Liver (tissue), 9 donors: ENCODE results near the gene TENM3. TPM values are rescaled to one million over a fixed set of nuclear protein-coding genes. Genes with fewer than 3 reads are reported as not detected.

Experiments used
- DNase-seq: peaks from one replicate; pipeline ENCODE4 v3.0.0-alpha.2; 2017; ENCODE audit warnings: low spot score
- H3K27ac ChIP-seq, 2 donors: one replicate each; pipeline ENCODE4 v1.7.0; 2013; ENCODE audit warnings: inconsistent platforms in 2 of 2, low read length in 2 of 2, control low read depth in 1 of 2, low read depth in 1 of 2, mild to moderate bottlenecking in 1 of 2
- H3K27me3 ChIP-seq, 4 donors: one replicate each; pipeline versions ENCODE4 v1.6.1 to v1.7.0; 2013; ENCODE audit warnings: low read length in 3 of 4, inconsistent platforms in 1 of 4, mild to moderate bottlenecking in 1 of 4, moderate library complexity in 1 of 4; ENCODE audit not compliant: control insufficient read depth in 4 of 4, insufficient read depth in 4 of 4
- H3K36me3 ChIP-seq, 4 donors: one replicate each; pipeline versions ENCODE4 v1.6.1 to v1.7.0; 2013; ENCODE audit warnings: low read length in 3 of 4, mild to moderate bottlenecking in 3 of 4, low read depth in 1 of 4, moderate library complexity in 1 of 4; ENCODE audit not compliant: control insufficient read depth in 4 of 4, insufficient read depth in 3 of 4
- H3K4me1 ChIP-seq, 4 donors: one replicate each; pipeline versions ENCODE4 v1.6.1 to v1.7.0; 2013; ENCODE audit warnings: low read length in 3 of 4, mild to moderate bottlenecking in 3 of 4, moderate library complexity in 1 of 4; ENCODE audit not compliant: control insufficient read depth in 4 of 4, insufficient read depth in 4 of 4
- H3K4me3 ChIP-seq, 3 donors: one replicate each; pipeline versions ENCODE4 v1.6.1 to v1.7.0; 2013; ENCODE audit warnings: low read length in 3 of 3, control low read depth in 1 of 3, low read depth in 1 of 3, mild to moderate bottlenecking in 1 of 3
- H3K9ac ChIP-seq, 2 donors: one replicate each; pipeline ENCODE4 v1.7.0; 2013; ENCODE audit warnings: low read length in 2 of 2, mild to moderate bottlenecking in 2 of 2, moderate library complexity in 2 of 2, control low read depth in 1 of 2, low read depth in 1 of 2
- H3K9me3 ChIP-seq, 4 donors: one replicate each; pipeline versions ENCODE4 v1.6.1 to v1.7.0; 2013; ENCODE audit warnings: low read length in 3 of 4; ENCODE audit not compliant: control insufficient read depth in 4 of 4
- FOXA1 ChIP-seq: IDR thresholded peaks from 2 replicates; pipeline ENCODE4 v1.6.1; 2016; ENCODE audit warnings: antibody characterized with exemption
- GABPA ChIP-seq, 2 donors: IDR thresholded peaks in 1 of 2; conservative IDR thresholded peaks in 1 of 2; 2 replicates each; pipeline ENCODE4 v1.6.1; 2016; ENCODE audit warnings: antibody characterized with exemption in 2 of 2, mild to moderate bottlenecking in 1 of 2, moderate library complexity in 1 of 2
- HNF4A ChIP-seq, 2 donors: conservative IDR thresholded peaks; 2 replicates each; pipeline ENCODE4 v1.6.1; 2016; ENCODE audit warnings: antibody characterized with exemption in 2 of 2, mild to moderate bottlenecking in 2 of 2
- HNF4G ChIP-seq: IDR thresholded peaks from 2 replicates; pipeline ENCODE4 v1.6.1; 2016; ENCODE audit warnings: antibody characterized with exemption
- NR2F2 ChIP-seq: IDR thresholded peaks from 2 replicates; pipeline ENCODE4 v1.6.1; 2016; ENCODE audit warnings: antibody characterized with exemption
- RAD21 ChIP-seq, 2 donors: IDR thresholded peaks; 2 replicates each; pipeline ENCODE4 v1.6.1; 2016; ENCODE audit warnings: antibody characterized with exemption in 2 of 2, mild to moderate bottlenecking in 2 of 2
- RXRA ChIP-seq, 2 donors: IDR thresholded peaks; 2 replicates each; pipeline ENCODE4 v1.6.1; 2017 to 2018; ENCODE audit warnings: antibody characterized with exemption in 2 of 2, mild to moderate bottlenecking in 1 of 2
- SP1 ChIP-seq: IDR thresholded peaks from 2 replicates; pipeline ENCODE4 v1.6.1; 2018; ENCODE audit warnings: antibody characterized with exemption, mild to moderate bottlenecking
- TAF1 ChIP-seq: conservative IDR thresholded peaks from 2 replicates; pipeline ENCODE4 v1.6.1; 2016; ENCODE audit warnings: antibody characterized with exemption, mild to moderate bottlenecking
- YY1 ChIP-seq: IDR thresholded peaks from 2 replicates; pipeline ENCODE4 v1.6.1; 2016; ENCODE audit warnings: antibody characterized with exemption, mild to moderate bottlenecking
- WGBS: extraction: QIAGEN DNeasy Blood & Tissue Kit; methylation state at CpG from one replicate; pipeline ENCODE4 v1.1.7; 2013; 5-methylcytosine and 5-hydroxymethylcytosine counted together
- polyA plus RNA-seq, 2 donors: library from polyadenylated mRNA; stranded (reverse) in 1 of 2; unstranded in 1 of 2; fragments of 200-250 nt in 1 of 2; fragments of >200 nt in 1 of 2; fragmentation: Nextera tagmentation in 1 of 2; extraction: Ambion mirVana in 1 of 2; gene quantifications; one replicate each; pipeline versions ENCODE4 v1.2.1 to v1.2.3, GENCODE V29; 2013 to 2015
- total RNA-seq, 2 donors: library from RNA; depleted of rRNA; stranded (reverse); fragments of >200 nt; gene quantifications; one replicate each; pipeline ENCODE4 v1.2.3, GENCODE V29; 2014
- TF ChIP-seq, protein P1 (sequence below): fragments of 150-350 bp; IDR thresholded peaks from 2 replicates; pipeline ENCODE4 v1.5.1; 2017; ENCODE audit warnings: improper control_type of control experiment, low read depth, low read length; ENCODE audit not compliant: missing input control
- TF ChIP-seq, protein P2 (sequence below): IDR thresholded peaks from 2 replicates; pipeline ENCODE4 v1.6.1; 2016; ENCODE audit warnings: antibody characterized with exemption
- TF ChIP-seq, protein P3 (sequence below): IDR thresholded peaks from 2 replicates; pipeline ENCODE4 v1.6.1; 2016; ENCODE audit warnings: antibody characterized with exemption, mild to moderate bottlenecking
- TF ChIP-seq, protein P4 (sequence below): IDR thresholded peaks from 2 replicates; pipeline ENCODE4 v1.6.1; 2016; ENCODE audit warnings: antibody characterized with exemption
- donor health status: healthy.
- donor health status: healthy.
- donor health status: healthy.
- donor health status: healthy.
- donor health status: healthy.

The TENM3 gene
- total and polyA plus RNA-seq, 4 donors, result 0.32 to 16.8 (median 0.70) TPM

DNA sequence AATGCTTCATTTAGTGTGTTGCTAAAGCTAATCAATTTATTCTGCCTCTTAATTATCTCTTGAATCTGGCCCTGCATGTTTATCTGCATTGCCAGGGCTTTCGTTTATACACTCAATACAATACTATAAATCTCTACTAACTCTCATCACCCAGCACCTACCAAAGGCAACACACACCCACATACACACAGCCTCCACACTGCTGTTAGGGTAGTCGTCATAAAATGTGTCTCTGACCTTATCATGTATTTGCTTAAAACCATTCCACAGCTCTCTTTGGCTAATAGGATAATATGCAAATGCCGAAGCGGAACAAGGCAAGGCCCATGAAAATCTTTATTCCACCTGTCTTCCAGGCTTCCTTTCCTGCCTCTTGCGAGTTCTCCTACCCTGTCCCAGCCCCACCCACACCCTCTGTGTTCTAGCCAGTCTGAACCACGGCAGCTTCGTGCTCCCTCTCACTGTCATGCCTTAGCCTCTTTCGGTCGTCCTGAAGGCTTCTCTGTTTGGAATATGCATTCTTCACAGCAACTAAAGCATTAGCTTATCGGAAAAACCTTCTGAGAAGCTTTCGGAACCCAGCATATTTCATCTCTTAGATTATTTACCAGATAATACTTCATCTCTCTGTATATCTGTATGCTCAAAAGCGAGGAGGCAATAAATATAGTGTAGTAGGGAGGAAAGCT is 333.5 kb downstream of the TENM3 start:
- 71% methylated on average over 12 of the region's 12 CpGs for WGBS
- Histone ChIP-seq H3K4me1 (no peaks in the 10 kb centered on the region), H3K27me3 (no peaks in the 10 kb centered on the region), H3K9ac (no peak overlapping the region), H3K4me3 (no peak overlapping the region), H3K36me3 (no peaks in the 10 kb centered on the region), H3K27ac (no peak overlapping the region), H3K9me3 (no peaks in the 10 kb centered on the region)
- no peak for TF ChIP-seq FOXA1
- no peak for DNase-seq

DNA sequence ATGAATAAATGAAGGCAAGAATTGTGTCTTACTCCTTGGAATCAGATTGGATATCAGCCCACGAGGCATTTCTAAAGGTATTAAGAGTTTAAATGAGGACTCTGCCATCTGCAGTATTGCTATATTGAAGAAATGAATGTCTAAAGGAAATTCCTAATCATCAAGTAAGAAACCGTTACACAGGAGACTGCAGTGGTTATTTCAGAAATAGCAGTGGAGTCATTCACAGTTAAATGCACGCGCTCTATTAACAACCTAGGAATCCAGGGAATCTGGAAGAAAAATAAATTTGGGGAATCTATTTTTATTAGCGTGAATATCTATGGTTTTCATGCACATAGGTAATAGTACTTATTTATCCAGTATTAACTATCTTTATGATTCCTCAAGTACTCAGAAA is 334.2 kb downstream of the TENM3 start:
- H3K27me3 ChIP-seq, result no peaks in the 10 kb centered on the region
- no peak for TF ChIP-seq HNF4A (conservative IDR thresholded peaks at IDR 0.05)
- TF ChIP-seq YY1, result no peak
- no peak for TF ChIP-seq SP1
- TF ChIP-seq FOXA1, result no peak
- TF ChIP-seq, protein P1, sequence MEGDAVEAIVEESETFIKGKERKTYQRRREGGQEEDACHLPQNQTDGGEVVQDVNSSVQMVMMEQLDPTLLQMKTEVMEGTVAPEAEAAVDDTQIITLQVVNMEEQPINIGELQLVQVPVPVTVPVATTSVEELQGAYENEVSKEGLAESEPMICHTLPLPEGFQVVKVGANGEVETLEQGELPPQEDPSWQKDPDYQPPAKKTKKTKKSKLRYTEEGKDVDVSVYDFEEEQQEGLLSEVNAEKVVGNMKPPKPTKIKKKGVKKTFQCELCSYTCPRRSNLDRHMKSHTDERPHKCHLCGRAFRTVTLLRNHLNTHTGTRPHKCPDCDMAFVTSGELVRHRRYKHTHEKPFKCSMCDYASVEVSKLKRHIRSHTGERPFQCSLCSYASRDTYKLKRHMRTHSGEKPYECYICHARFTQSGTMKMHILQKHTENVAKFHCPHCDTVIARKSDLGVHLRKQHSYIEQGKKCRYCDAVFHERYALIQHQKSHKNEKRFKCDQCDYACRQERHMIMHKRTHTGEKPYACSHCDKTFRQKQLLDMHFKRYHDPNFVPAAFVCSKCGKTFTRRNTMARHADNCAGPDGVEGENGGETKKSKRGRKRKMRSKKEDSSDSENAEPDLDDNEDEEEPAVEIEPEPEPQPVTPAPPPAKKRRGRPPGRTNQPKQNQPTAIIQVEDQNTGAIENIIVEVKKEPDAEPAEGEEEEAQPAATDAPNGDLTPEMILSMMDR, result no peak
- TF ChIP-seq RXRA (IDR thresholded peaks at IDR 0.05), result no peak
- no peak for TF ChIP-seq GABPA (IDR thresholded peaks at IDR 0.05 in 1 of 2, conservative IDR thresholded peaks at IDR 0.05 in 1 of 2)
- TF ChIP-seq, protein P2, sequence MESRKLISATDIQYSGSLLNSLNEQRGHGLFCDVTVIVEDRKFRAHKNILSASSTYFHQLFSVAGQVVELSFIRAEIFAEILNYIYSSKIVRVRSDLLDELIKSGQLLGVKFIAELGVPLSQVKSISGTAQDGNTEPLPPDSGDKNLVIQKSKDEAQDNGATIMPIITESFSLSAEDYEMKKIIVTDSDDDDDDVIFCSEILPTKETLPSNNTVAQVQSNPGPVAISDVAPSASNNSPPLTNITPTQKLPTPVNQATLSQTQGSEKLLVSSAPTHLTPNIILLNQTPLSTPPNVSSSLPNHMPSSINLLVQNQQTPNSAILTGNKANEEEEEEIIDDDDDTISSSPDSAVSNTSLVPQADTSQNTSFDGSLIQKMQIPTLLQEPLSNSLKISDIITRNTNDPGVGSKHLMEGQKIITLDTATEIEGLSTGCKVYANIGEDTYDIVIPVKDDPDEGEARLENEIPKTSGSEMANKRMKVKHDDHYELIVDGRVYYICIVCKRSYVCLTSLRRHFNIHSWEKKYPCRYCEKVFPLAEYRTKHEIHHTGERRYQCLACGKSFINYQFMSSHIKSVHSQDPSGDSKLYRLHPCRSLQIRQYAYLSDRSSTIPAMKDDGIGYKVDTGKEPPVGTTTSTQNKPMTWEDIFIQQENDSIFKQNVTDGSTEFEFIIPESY, result no peak
- TF ChIP-seq HNF4G, result no peak
- TF ChIP-seq, protein P3, sequence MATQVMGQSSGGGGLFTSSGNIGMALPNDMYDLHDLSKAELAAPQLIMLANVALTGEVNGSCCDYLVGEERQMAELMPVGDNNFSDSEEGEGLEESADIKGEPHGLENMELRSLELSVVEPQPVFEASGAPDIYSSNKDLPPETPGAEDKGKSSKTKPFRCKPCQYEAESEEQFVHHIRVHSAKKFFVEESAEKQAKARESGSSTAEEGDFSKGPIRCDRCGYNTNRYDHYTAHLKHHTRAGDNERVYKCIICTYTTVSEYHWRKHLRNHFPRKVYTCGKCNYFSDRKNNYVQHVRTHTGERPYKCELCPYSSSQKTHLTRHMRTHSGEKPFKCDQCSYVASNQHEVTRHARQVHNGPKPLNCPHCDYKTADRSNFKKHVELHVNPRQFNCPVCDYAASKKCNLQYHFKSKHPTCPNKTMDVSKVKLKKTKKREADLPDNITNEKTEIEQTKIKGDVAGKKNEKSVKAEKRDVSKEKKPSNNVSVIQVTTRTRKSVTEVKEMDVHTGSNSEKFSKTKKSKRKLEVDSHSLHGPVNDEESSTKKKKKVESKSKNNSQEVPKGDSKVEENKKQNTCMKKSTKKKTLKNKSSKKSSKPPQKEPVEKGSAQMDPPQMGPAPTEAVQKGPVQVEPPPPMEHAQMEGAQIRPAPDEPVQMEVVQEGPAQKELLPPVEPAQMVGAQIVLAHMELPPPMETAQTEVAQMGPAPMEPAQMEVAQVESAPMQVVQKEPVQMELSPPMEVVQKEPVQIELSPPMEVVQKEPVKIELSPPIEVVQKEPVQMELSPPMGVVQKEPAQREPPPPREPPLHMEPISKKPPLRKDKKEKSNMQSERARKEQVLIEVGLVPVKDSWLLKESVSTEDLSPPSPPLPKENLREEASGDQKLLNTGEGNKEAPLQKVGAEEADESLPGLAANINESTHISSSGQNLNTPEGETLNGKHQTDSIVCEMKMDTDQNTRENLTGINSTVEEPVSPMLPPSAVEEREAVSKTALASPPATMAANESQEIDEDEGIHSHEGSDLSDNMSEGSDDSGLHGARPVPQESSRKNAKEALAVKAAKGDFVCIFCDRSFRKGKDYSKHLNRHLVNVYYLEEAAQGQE, result no peak
- no peak for TF ChIP-seq NR2F2
- no peak for TF ChIP-seq RAD21 (IDR thresholded peaks at IDR 0.05)
- TF ChIP-seq, protein P4, sequence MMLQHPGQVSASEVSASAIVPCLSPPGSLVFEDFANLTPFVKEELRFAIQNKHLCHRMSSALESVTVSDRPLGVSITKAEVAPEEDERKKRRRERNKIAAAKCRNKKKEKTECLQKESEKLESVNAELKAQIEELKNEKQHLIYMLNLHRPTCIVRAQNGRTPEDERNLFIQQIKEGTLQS, result no peak
- no peak for TF ChIP-seq TAF1
- H3K9me3 ChIP-seq, result no peaks in the 10 kb centered on the region
- WGBS, result 75% methylated on average over 5 of the region's 5 CpGs
- no peak for DNase-seq
- H3K4me1 ChIP-seq, result no peaks in the 10 kb centered on the region
- no peak overlapping the region for H3K4me3 ChIP-seq
- H3K9ac ChIP-seq, result no peak overlapping the region
- H3K27ac ChIP-seq, result no peak overlapping the region
- H3K36me3 ChIP-seq, result no peaks in the 10 kb centered on the region
